ENCODE data around the gene TNFAIP8L2. TPM values are rescaled to one million over a fixed set of nuclear protein-coding genes. Genes with fewer than 3 reads are reported as not detected.

Gene TNFAIP8L2
- 10 to 100 TPM in 3 of 9 donors, 1 to 10 TPM in 6; 1.4 to 18.3 (median 6.4) TPM for total RNA-seq
- 10 to 100 TPM in 2 of 3 donors, 1 to 10 TPM in 1; 3.3 to 19.9 (median 15.2) TPM for polyA plus RNA-seq
- long read RNA-seq, donor 1, result 0 reads
- long read RNA-seq, donor 2, result 0 reads
- long read RNA-seq, donor 3, result 0 reads
- long read RNA-seq, donor 4, transcript TNFAIP8L2-201 (2 exons, 1,178 nt), result major isoform, 6 of 6 reads
- long read RNA-seq, donor 4, partial matches to known transcripts, result 0 of 6 reads
- long read RNA-seq, donor 4, other reads (novel, unspliced or antisense), result 0 of 6 reads
- long read RNA-seq, donor 5, partial matches to known transcripts, result 0 of 4 reads
- long read RNA-seq, donor 5, other reads (novel, unspliced or antisense), result 0 of 4 reads
- long read RNA-seq, donor 6, transcript TNFAIP8L2-201 (2 exons, 1,178 nt), result major isoform, 6 of 6 reads
- long read RNA-seq, donor 6, partial matches to known transcripts, result 0 of 6 reads
- long read RNA-seq, donor 6, other reads (novel, unspliced or antisense), result 0 of 6 reads
- long read RNA-seq, donor 7, partial matches to known transcripts, result 0 of 1 reads
- long read RNA-seq, donor 7, other reads (novel, unspliced or antisense), result 0 of 1 reads
- long read RNA-seq, donor 8, result 0 reads
- long read RNA-seq, donor 9, result 0 reads
- long read RNA-seq, donor 10, result 0 reads

DNA sequence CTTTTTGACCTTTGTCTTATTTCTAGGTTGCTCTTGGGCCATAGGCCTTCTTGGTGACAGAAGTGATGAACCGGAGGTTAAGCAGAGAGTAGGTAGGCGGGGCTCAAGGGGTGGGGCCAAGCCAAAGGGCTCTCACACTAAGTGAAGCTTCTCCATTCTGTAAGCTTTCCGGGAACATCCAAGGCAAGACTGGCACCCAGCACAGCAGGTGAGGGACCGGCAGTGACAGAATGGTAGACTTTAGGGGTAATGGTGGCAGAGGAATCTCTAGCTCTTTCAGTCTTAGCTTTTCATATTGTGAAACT is at the start of gene TNFAIP8L2:
Gene TNFAIP8L2 (plus strand): TSS at position 135 of the 305 bp plus-strand sequence. CDS start 2,049 bp downstream, outside the sequence.
- peak within 1 kb of the TSS in 1 of 4 donors; percentile 30 for H3K4me3 ChIP-seq
- peaks cover 0 to 42% of the 10 kb centered on the region in 2 donors for H3K36me3 ChIP-seq (replicated peaks in 1 of 2)
- peak in 6 of 7 donors; percentile 35 to 69 (median 52) for DNase-seq
- TF ChIP-seq POLR2A (IDR thresholded peaks at IDR 0.05), result no peak
- TF ChIP-seq, protein P1, sequence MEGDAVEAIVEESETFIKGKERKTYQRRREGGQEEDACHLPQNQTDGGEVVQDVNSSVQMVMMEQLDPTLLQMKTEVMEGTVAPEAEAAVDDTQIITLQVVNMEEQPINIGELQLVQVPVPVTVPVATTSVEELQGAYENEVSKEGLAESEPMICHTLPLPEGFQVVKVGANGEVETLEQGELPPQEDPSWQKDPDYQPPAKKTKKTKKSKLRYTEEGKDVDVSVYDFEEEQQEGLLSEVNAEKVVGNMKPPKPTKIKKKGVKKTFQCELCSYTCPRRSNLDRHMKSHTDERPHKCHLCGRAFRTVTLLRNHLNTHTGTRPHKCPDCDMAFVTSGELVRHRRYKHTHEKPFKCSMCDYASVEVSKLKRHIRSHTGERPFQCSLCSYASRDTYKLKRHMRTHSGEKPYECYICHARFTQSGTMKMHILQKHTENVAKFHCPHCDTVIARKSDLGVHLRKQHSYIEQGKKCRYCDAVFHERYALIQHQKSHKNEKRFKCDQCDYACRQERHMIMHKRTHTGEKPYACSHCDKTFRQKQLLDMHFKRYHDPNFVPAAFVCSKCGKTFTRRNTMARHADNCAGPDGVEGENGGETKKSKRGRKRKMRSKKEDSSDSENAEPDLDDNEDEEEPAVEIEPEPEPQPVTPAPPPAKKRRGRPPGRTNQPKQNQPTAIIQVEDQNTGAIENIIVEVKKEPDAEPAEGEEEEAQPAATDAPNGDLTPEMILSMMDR (IDR thresholded peaks at IDR 0.05), result no peak
- WGBS, 4 donors, result 59 to 68% (median 62%) methylated on average over 4 of the region's 4 CpGs
- H3K27ac ChIP-seq, result peak within 1 kb of the TSS in 1 of 5 donors; percentile 50
- no peaks in the 10 kb centered on the region for H3K27me3 ChIP-seq
- no peaks in the 10 kb centered on the region for H3K4me1 ChIP-seq (replicated peaks in 1 of 2)
- intact Hi-C loops (cut with DNase I), result loop anchor here in 1 of 2 donors (5.0 to 10.0 kb wide), 2 partner anchors 59 to 132 kb away; no protein-coding TSS in a partner anchor
- H3K9me3 ChIP-seq (replicated peaks in 1 of 3), result no peaks in the 10 kb centered on the region

DNA sequence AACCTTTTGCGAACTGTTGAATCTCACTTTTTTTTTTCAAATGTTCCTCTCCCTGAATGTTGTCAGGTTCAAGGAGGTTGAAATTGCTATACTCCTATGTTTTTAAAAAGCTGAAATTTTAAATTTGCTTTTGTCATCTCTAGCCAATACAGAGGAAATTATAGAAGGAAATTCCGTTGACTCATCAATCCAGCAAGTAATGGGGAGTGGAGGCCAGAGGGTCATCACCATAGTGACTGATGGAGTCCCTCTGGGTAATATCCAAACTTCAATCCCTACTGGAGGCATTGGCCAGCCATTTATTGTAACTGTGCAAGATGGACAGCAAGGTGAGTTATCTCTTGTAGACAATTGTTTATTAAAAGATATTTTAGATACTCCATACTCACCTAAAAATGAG is 49.6 kb upstream of the TNFAIP8L2 start:
- 63 to 78% (median 67%) methylated on average over 2 of the region's 2 CpGs for WGBS, 4 donors
- TF ChIP-seq POLR2A (IDR thresholded peaks at IDR 0.05), result no peak
- TF ChIP-seq, protein P1 (IDR thresholded peaks at IDR 0.05), result no peak
- H3K27me3 ChIP-seq, result no peaks in the 10 kb centered on the region
- peak in 2 of 7 donors; percentile 14 to 15 for DNase-seq
- H3K36me3 ChIP-seq (replicated peaks in 1 of 2), result peaks cover 0 to 14% of the 10 kb centered on the region in 2 donors
- no peaks in the 10 kb centered on the region for H3K4me1 ChIP-seq (replicated peaks in 1 of 2)
- no peak overlapping the region for H3K4me3 ChIP-seq
- no peaks in the 10 kb centered on the region for H3K9me3 ChIP-seq (replicated peaks in 1 of 3)
- intact Hi-C loops (cut with DNase I), result no loop called here
- no peak overlapping the region for H3K27ac ChIP-seq

DNA sequence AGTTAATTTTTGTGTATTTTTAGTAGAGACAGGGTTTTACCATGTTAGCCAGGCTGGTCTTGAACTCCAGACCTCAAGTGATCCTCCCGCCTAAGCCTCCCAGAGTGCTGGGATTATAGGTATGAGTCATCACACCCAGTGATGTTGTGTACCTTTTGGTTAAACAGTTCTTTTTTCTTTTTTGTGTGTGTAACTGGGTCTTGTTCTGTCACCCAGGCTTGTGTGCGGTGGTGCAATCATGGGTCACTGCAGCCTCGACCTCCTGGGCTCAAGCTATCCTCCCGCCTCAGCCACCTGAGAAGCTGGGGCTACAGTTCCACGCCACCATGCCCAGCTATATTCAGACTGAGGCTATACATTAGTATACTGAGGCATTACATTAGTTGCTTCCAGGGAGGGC is 48.1 kb upstream of the TNFAIP8L2 start:
- TF ChIP-seq, protein P1 (IDR thresholded peaks at IDR 0.05), result no peak
- no peak for TF ChIP-seq POLR2A (IDR thresholded peaks at IDR 0.05)
- no peak overlapping the region for H3K27ac ChIP-seq
- H3K27me3 ChIP-seq, result no peaks in the 10 kb centered on the region
- 95 to 100% (median 96%) methylated on average over 5 of the region's 5 CpGs for WGBS, 4 donors
- no peak for DNase-seq
- H3K9me3 ChIP-seq (replicated peaks in 1 of 3), result no peaks in the 10 kb centered on the region
- intact Hi-C loops (cut with DNase I), result no loop called here
- H3K36me3 ChIP-seq (replicated peaks in 1 of 2), result peaks cover 0 to 14% of the 10 kb centered on the region in 2 donors
- no peaks in the 10 kb centered on the region for H3K4me1 ChIP-seq (replicated peaks in 1 of 2)
- no peak overlapping the region for H3K4me3 ChIP-seq

DNA sequence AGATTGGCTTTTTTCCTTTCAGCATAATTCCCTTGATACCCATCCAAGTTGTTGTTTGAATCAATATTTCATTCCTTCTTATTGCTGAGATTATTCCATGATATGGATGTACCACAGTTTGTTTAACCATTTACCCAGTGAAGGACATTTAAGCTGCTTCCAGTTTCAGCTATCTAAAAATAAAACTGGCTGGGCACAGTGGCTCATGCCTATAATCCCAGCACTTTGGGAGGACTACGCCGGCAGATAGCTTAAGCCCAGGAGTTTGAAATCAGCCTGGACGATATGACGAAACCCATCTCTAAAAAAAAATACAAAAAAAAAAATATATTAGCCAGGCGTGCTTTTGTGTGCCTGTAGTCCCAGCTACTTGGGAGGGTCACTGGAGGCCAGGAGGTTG is 42.6 kb upstream of the TNFAIP8L2 start:
- TF ChIP-seq POLR2A (IDR thresholded peaks at IDR 0.05), result no peak
- TF ChIP-seq, protein P1 (IDR thresholded peaks at IDR 0.05), result no peak
- intact Hi-C loops (cut with DNase I), result loop anchor here in 1 of 2 donors (5.0 kb wide), 1 partner anchor 33 kb away; the partner anchor contains the start of gene SEMA6C
- Histone ChIP-seq H3K4me3 (no peak overlapping the region), H3K9me3 (replicated peaks in 1 of 3) (no peaks in the 10 kb centered on the region), H3K27ac (no peak overlapping the region), H3K27me3 (no peaks in the 10 kb centered on the region), H3K36me3 (replicated peaks in 1 of 2) (peaks cover 0 to 13% of the 10 kb centered on the region in 2 donors), H3K4me1 (replicated peaks in 1 of 2) (no peaks in the 10 kb centered on the region)
- DNase-seq, result no peak
- 92 to 96% (median 96%) methylated on average over 5 of the region's 5 CpGs for WGBS, 4 donors

All from adrenal gland (tissue), 19 donors.